ENCODE measurements around the gene HK1. TPM values are rescaled to one million over a fixed set of nuclear protein-coding genes. Genes with fewer than 3 reads are reported as not detected.

The HK1 gene
- total RNA-seq, 2 donors from 2014 or later = 75.6 to 103 TPM

DNA sequence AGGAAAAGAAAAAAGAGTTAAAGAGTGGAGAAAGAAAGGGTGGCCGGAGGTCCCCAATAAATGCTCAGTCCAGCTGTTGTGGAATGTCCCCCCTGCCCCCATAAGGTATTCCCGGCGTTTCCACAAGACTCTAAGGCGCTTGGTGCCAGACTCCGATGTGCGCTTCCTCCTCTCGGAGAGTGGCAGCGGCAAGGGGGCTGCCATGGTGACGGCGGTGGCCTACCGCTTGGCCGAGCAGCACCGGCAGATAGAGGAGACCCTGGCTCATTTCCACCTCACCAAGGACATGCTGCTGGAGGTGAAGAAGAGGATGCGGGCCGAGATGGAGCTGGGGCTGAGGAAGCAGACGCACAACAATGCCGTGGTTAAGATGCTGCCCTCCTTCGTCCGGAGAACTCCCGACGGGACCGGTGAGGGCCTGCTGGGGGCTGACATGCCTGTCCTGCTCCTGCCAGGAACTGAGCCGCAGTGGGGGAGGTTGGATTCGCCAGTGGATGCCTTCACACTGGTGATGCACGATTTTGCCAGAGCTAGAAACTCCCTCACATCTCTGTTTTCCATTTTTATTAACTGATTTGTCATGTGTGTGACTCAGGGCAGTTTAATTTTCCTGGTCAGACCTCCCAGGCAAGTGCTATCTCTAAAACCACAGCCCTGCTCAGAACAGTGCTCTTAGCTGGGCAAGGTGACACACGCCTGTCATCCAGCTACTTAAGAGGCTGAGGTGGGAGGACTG, 104.3 kb downstream of the HK1 start:
- intact Hi-C loops (cut with DNase I) = loop anchor here in 1 of 2 donors (10.0 kb wide), 1 partner anchor 48 kb away; no protein-coding TSS in a partner anchor
- DNase-seq (ENCODE audit: low spot score) = peak; percentile 31

- intact Hi-C loops (cut with DNase I) = loop anchor here in 1 of 2 donors (10.0 kb wide), 1 partner anchor 49 kb away; no protein-coding TSS in a partner anchor
- DNase-seq (ENCODE audit: low spot score) = peak; percentile 88
These were observed 105.3 kb downstream of the HK1 start for GRCh38 chr10:69383558-69383957.

- peak; percentile 68 for DNase-seq (ENCODE audit: low spot score)
- intact Hi-C loops (cut with DNase I) = loop anchor here in 1 of 2 donors (10.0 kb wide), 1 partner anchor 50 kb away; no protein-coding TSS in a partner anchor
These were observed 106.0 kb downstream of the HK1 start for GRCh38 chr10:69384320-69384719.

GRCh38 chr10:69385454-69386350, 107.4 kb downstream of the HK1 start:
- DNase-seq (ENCODE audit: low spot score) = no peak
- intact Hi-C loops (cut with DNase I) = loop anchor here in 1 of 2 donors (10.0 kb wide), 1 partner anchor 51 kb away; no protein-coding TSS in a partner anchor

GRCh38 chr10:69387500-69387899, 109.2 kb downstream of the HK1 start:
- intact Hi-C loops (cut with DNase I) = loop anchor here in 1 of 2 donors (10.0 kb wide), 1 partner anchor 53 kb away; no protein-coding TSS in a partner anchor
- DNase-seq (ENCODE audit: low spot score) = no peak

DNA sequence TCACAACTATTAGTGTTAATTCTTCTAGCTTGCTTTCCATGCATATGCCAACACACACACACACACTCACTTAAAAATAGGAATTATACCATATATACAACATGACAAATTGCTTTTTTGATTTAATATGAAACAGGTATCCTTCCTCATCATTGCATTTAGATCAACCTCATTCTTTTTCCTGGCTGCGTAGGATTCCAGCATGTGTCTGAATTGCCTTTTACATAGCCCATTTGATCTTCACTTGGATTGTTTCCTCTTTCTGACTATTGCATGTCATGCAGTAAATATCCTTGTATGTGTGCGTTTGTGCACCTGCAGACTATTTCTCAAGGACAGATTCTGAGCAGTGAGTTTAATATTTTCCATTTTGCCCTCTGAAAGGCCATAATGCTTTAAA, 110.2 kb downstream of the HK1 start:
- DNase-seq (ENCODE audit: low spot score) = no peak
- intact Hi-C loops (cut with DNase I) = loop anchor here in 1 of 2 donors (10.0 kb wide), 1 partner anchor 54 kb away; no protein-coding TSS in a partner anchor

GRCh38 chr10:69389827-69390490, 111.7 kb downstream of the HK1 start:
- no peak for DNase-seq (ENCODE audit: low spot score)
- intact Hi-C loops (cut with DNase I) = loop anchor here (2.0 to 10.0 kb wide), 2 partner anchors 55 to 153 kb away; no protein-coding TSS in a partner anchor

GRCh38 chr10:69391158-69391557, 112.9 kb downstream of the HK1 start:
- DNase-seq (ENCODE audit: low spot score) = no peak
- intact Hi-C loops (cut with DNase I) = loop anchor here in 1 of 2 donors (2.0 kb wide), 1 partner anchor 154 kb away; no protein-coding TSS in a partner anchor

DNA sequence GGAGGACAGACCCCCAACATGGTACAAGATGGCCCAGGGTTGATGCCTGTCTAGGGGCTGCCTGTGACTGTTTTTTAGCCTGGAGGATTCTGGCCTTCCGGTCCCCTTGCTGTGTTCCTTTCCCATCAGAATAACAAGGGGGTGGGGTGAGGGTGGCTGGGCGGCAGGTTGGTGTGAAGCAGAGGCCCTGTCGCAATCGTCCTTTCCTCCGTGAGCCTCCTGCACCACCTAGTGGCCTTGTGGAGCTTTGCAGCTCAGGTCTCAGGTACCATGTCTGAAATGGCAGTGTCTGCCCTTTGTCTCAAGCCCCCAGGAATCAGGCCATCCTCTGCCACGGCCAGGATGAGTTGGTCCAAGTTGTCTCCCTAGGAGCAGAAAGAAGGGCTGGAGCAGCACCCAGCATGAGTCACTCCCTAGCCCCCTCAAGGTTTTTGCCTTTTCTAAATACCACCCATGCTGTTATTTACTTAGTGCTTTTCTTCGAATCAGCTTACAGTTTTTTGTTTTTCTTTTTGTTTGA, 114.2 kb downstream of the HK1 start:
- peak; percentile 95 for DNase-seq (ENCODE audit: low spot score)
- intact Hi-C loops (cut with DNase I) = loop anchor here in 1 of 2 donors (2.0 kb wide), 1 partner anchor 156 kb away; no protein-coding TSS in a partner anchor

- intact Hi-C loops (cut with DNase I) = no loop called here
- DNase-seq (ENCODE audit: low spot score) = no peak
These were observed 115.7 kb downstream of the HK1 start for GRCh38 chr10:69394020-69394419.

GRCh38 chr10:69397972-69398371, 119.7 kb downstream of the HK1 start:
- intact Hi-C loops (cut with DNase I) = no loop called here
- no peak for DNase-seq (ENCODE audit: low spot score)

GRCh38 chr10:69398466-69398865, 120.2 kb downstream of the HK1 start:
- no peak for DNase-seq (ENCODE audit: low spot score)
- intact Hi-C loops (cut with DNase I) = no loop called here

- intact Hi-C loops (cut with DNase I) = no loop called here
- DNase-seq (ENCODE audit: low spot score) = no peak
These were observed 122.6 kb downstream of the HK1 start for GRCh38 chr10:69400936-69401335.

DNA sequence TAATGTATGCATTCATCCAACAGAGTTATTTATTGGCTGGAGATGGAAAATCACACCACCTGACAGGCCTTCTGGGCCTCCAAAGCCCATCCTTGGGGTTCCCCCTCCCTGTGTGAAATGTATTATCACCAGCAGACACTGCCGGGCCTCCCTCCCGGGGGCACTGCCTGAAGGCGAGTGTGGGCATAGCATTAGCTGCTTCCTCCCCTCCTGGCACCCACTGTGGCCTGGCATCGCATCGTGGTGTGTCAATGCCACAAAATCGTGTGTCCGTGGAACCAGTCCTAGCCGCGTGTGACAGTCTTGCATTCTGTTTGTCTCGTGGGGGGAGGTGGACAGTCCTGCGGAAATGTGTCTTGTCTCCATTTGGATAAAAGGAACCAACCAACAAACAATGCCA, 123.1 kb downstream of the HK1 start:
- intact Hi-C loops (cut with DNase I) = no loop called here

GRCh38 chr10:69402386-69402785, 124.1 kb downstream of the HK1 start:
- no peak for DNase-seq (ENCODE audit: low spot score)
- intact Hi-C loops (cut with DNase I) = no loop called here

More for the DNA sequence above, 123.1 kb downstream of the HK1 start:
- DNase-seq (ENCODE audit: low spot score) = no peak

GRCh38 chr10:69403066-69403465, 124.8 kb downstream of the HK1 start:
- intact Hi-C loops (cut with DNase I) = no loop called here
- DNase-seq (ENCODE audit: low spot score) = no peak

GRCh38 chr10:69403519-69403918, 125.2 kb downstream of the HK1 start:
- intact Hi-C loops (cut with DNase I) = no loop called here
- no peak for DNase-seq (ENCODE audit: low spot score)

DNA sequence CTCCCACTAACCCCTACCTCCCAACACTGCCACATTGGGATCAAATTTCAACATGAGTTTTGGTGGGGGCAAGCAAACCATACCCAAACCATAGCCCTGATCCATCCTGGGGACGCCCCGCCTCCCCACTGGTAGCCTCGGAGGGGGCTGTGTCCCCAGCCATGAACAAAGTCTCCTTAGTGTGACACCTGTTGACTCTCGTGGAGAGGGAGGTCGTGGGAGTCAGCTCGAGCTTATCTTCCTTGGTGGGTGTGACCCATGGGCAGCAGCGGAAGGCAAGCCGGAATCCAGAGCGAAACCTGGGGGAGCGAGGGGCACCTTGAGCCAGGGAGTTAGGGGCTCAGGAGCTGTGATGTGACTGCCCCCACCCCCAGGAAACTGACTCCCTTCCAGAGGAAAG, 126.5 kb downstream of the HK1 start:
- no peak for DNase-seq (ENCODE audit: low spot score)
- intact Hi-C loops (cut with DNase I) = no loop called here

DNA sequence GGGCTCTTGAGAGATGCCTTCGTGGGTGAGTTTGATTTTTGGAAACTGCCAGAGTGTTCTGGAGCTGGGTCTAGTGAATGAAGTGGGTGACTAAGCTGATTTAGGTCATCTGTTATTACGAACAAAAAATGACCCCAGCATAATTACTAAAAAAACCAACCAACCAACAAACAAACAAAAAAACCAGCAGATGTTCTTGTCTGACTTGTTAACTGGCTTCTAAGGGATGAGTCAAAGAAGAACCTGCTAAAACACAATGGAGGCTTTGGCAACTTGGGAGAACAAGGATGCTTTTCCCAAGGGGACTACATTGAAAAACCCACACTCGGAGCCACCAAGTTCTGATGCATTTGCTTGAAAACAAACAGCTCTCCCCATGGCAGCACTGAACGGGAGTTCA, 126.9 kb downstream of the HK1 start:
- intact Hi-C loops (cut with DNase I) = no loop called here
- no peak for DNase-seq (ENCODE audit: low spot score)
